Ascending aorta (tissue), 2 donors: Measurements from ENCODE around the gene PPP1R10. TPM values are rescaled to one million over a fixed set of nuclear protein-coding genes. Genes with fewer than 3 reads are reported as not detected.

Experiments
- DNase-seq, 2 donors: peaks; one replicate each; pipeline ENCODE4 v3.0.0-alpha.2; 2019; ENCODE audit warnings: low spot score in 2 of 2
- H3K27ac ChIP-seq, 2 donors: fragments of 200-600 bp; sonication (generic); one replicate each; pipeline ENCODE4 v1.5.1; 2016 to 2017; ENCODE audit warnings: mild to moderate bottlenecking in 1 of 2
- H3K27me3 ChIP-seq: fragments of 200-600 bp; sonication (generic); one replicate; pipeline ENCODE4 v1.5.1; 2017
- H3K36me3 ChIP-seq, 2 donors: fragments of 200-600 bp; sonication (generic); one replicate each; pipeline ENCODE4 v1.5.1; 2016
- H3K4me1 ChIP-seq, 2 donors: fragments of 200-600 bp; sonication (generic); one replicate each; pipeline ENCODE4 v1.5.1; 2016 to 2017; ENCODE audit warnings: mild to moderate bottlenecking in 1 of 2
- H3K4me3 ChIP-seq, 2 donors: fragments of 200-600 bp; sonication (generic); one replicate each; pipeline ENCODE4 v1.5.1; 2016 to 2017; ENCODE audit warnings: mild to moderate bottlenecking in 1 of 2
- H3K9me3 ChIP-seq, 2 donors: fragments of 200-600 bp; sonication (generic); one replicate each; pipeline ENCODE4 v1.5.1; 2016
- intact Hi-C: fragments of 100-400 bp; cut with DNase I; formaldehyde crosslinking; loops from one replicate; pipeline ENCODE4 v1.15.1; 2023
- total RNA-seq: library from RNA; depleted of rRNA; stranded (reverse); fragments of >200 nt; gene quantifications from one replicate; pipeline ENCODE4 v1.1.0, GENCODE V29; 2016
- TF ChIP-seq, protein P1 (sequence below), 3 experiments: fragments of 200-600 bp in 2 of 3; fragments of 450-650 bp in 1 of 3; sonication (generic) in 2 of 3; IDR thresholded peaks; one replicate each; pipeline ENCODE4 v1.5.1; 2016 to 2019; ENCODE audit warnings: antibody characterized with exemption in 3 of 3, mild to moderate bottlenecking in 1 of 3, moderate library complexity in 1 of 3

PPP1R10 gene
- total RNA-seq, 1 donor from 2014 or later, result 52.6 TPM

GRCh38 chr6:30554404-30554803, 62.6 kb downstream of the PPP1R10 start:
- DNase-seq, result no peak
- Histone ChIP-seq H3K4me1 (peaks cover 5 to 19% of the 10 kb centered on the region in 2 donors), H3K36me3 (peaks cover 35 to 40% of the 10 kb centered on the region in 2 donors), H3K27ac (peak overlapping the region in 1 of 2 donors; percentile 100), H3K4me3 (peak overlapping the region in 1 of 2 donors; percentile 85), H3K9me3 (no peaks in the 10 kb centered on the region), H3K27me3 (no peaks in the 10 kb centered on the region)
- intact Hi-C loops, result loop anchor here (10.0 kb wide), 2 partner anchors 210 to 490 kb away; partner anchors contain the start of genes POLR1H, PPP1R11 and RPP21
- TF ChIP-seq, protein P1, sequence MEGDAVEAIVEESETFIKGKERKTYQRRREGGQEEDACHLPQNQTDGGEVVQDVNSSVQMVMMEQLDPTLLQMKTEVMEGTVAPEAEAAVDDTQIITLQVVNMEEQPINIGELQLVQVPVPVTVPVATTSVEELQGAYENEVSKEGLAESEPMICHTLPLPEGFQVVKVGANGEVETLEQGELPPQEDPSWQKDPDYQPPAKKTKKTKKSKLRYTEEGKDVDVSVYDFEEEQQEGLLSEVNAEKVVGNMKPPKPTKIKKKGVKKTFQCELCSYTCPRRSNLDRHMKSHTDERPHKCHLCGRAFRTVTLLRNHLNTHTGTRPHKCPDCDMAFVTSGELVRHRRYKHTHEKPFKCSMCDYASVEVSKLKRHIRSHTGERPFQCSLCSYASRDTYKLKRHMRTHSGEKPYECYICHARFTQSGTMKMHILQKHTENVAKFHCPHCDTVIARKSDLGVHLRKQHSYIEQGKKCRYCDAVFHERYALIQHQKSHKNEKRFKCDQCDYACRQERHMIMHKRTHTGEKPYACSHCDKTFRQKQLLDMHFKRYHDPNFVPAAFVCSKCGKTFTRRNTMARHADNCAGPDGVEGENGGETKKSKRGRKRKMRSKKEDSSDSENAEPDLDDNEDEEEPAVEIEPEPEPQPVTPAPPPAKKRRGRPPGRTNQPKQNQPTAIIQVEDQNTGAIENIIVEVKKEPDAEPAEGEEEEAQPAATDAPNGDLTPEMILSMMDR (IDR thresholded peaks at IDR 0.05), result no peak

Other genes with a start within 250 kb of the PPP1R10 start
- 896 TPM for gene HLA-E, start 127.7 kb downstream of the PPP1R10 start, total RNA-seq
- 33.0 TPM for gene GNL1, start 60.8 kb downstream of the PPP1R10 start, total RNA-seq
- 25.0 TPM for gene PRR3, start 59.9 kb downstream of the PPP1R10 start, total RNA-seq
- gene ABCF1, start 45.8 kb downstream of the PPP1R10 start, total RNA-seq, result 36.6 TPM
- gene MRPS18B, start 597 bp upstream of the PPP1R10 start, total RNA-seq, result 33.0 TPM
- 13.7 TPM for gene ATAT1, start 9.6 kb upstream of the PPP1R10 start, total RNA-seq
- 6.2 TPM for gene C6orf136, start 29.9 kb upstream of the PPP1R10 start, total RNA-seq
- gene DHX16, start 55.8 kb upstream of the PPP1R10 start, total RNA-seq, result 39.2 TPM
- 83.3 TPM for gene PPP1R18, start 69.4 kb upstream of the PPP1R10 start, total RNA-seq
- gene NRM, start 73.7 kb upstream of the PPP1R10 start, total RNA-seq, result 25.1 TPM
- 27.1 TPM for gene MDC1, start 100.0 kb upstream of the PPP1R10 start, total RNA-seq
- 537 TPM for gene TUBB, start 103.1 kb upstream of the PPP1R10 start, total RNA-seq
- gene FLOT1, start 125.4 kb upstream of the PPP1R10 start, total RNA-seq, result 123 TPM
- 51.9 TPM for gene IER3, start 127.3 kb upstream of the PPP1R10 start, total RNA-seq